H1 (cell line): ENCODE results near the gene GUCY2F. TPM values are rescaled to one million over a fixed set of nuclear protein-coding genes. Genes with fewer than 3 reads are reported as not detected.

Experiments used
- ASH2L ChIP-seq: fragments of 200-600, 300-600 bp; sonication (generic); IDR thresholded peaks from one replicate; pipeline ENCODE4 v1.7.1; 2017; ENCODE audit warnings: low read length
- BRCA1 ChIP-seq: IDR thresholded peaks from 2 replicates; pipeline ENCODE4 v1.6.1; 2012; ENCODE audit warnings: low read depth, low read length, improper control_type of control experiment
- CREB1 ChIP-seq: IDR thresholded peaks from 2 replicates; pipeline ENCODE4 v1.6.1; 2012; ENCODE audit warnings: inconsistent platforms
- EGR1 ChIP-seq: IDR thresholded peaks from 2 replicates; pipeline ENCODE4 v1.6.1; 2011; ENCODE audit warnings: low read depth, low read length, borderline replicate concordance
- EZH2 ChIP-seq: fragments of 200-600 bp; sonication (generic); IDR thresholded peaks from 2 replicates; pipeline ENCODE4 v1.7.1; 2012; ENCODE audit warnings: low read depth, mild to moderate bottlenecking, moderate library complexity, low read length, inconsistent platforms; ENCODE audit not compliant: severe bottlenecking
- POLR2A ChIP-seq, 2 experiments: IDR thresholded peaks; 1 replicate in 1 of 2; 2 replicates in 1 of 2; pipeline ENCODE4 v1.6.1; 2011; ENCODE audit warnings: low read depth in 2 of 2, low read length in 2 of 2, mild to moderate bottlenecking in 2 of 2; ENCODE audit errors: control extremely low read depth in 1 of 2
- POLR2AphosphoS5 ChIP-seq: IDR thresholded peaks from 2 replicates; pipeline ENCODE4 v1.6.1; 2011; ENCODE audit warnings: low read depth, low read length
- SP1 ChIP-seq: IDR thresholded peaks from 2 replicates; pipeline ENCODE4 v1.6.1; 2011; ENCODE audit warnings: low read depth, low read length
- YY1 ChIP-seq: IDR thresholded peaks from 2 replicates; pipeline ENCODE4 v1.6.1; 2011; ENCODE audit warnings: low read depth, mild to moderate bottlenecking, low read length
- polyA plus RNA-seq, 7 experiments: library from polyadenylated mRNA; depleted of rRNA in 3 of 7; stranded (reverse) in 5 of 7; unstranded in 2 of 7; fragments of >200 nt in 5 of 7; fragments of 200-250 nt in 2 of 7; gene quantifications; 1 replicate in 5 of 7; 2 replicates in 1 of 7; 4 replicates in 1 of 7; pipeline versions ENCODE4 v1.2.1 to v1.2.3, GENCODE V29; 2011 to 2013; ENCODE audit warnings: missing spikeins in 2 of 7, mixed read lengths in 2 of 7
- total RNA-seq: library from RNA; stranded (reverse); fragmentation: NEBNext Ultra II Directional; extraction: Animal tissue kit (Norgen Biotek cat#: 25700); gene quantifications from 2 replicates; pipeline ENCODE4 v1.2.1, GENCODE V29; 2021

The GUCY2F gene
- total and polyA plus RNA-seq, 2 of the 8 experiments (the other 6 are each of a cell fraction or from before 2014, with no cell fraction given) = 0.02 TPM; not detected in 1

GRCh38 chrX:109398833-109399232 lies 83.1 kb downstream of the GUCY2F start (continued):
- no peak for TF ChIP-seq EGR1
- no peak for TF ChIP-seq POLR2AphosphoS5
- TF ChIP-seq SP1 = no peak
- no peak for TF ChIP-seq BRCA1
- no peak for TF ChIP-seq POLR2A (IDR thresholded peaks at IDR 0.05; ENCODE audit: control extremely low read depth in 1 of 2, low read depth in 2 of 2, low read length in 2 of 2)
- TF ChIP-seq EZH2 = no peak
- no peak for TF ChIP-seq YY1
- TF ChIP-seq ASH2L = no peak
- TF ChIP-seq CREB1 = no peak
